Ectodermal cell (in vitro differentiated cells): Measurements from ENCODE around the gene KRTAP1-3.
"Not testable (repeated sequence)": the region's sequence is repeated elsewhere in the genome, so short reads cannot be mapped to it uniquely, and the experiment has no call there.

Experiments used
- H3K27ac ChIP-seq: 2 replicates; pipeline ENCODE4 v1.7.0; 2013; ENCODE audit warnings: mild to moderate bottlenecking, low read depth, low read length; ENCODE audit not compliant: insufficient read depth, poor library complexity, severe bottlenecking
- H3K27me3 ChIP-seq: 2 replicates; pipeline ENCODE4 v1.7.0; 2013; ENCODE audit warnings: mild to moderate bottlenecking, low read length; ENCODE audit not compliant: insufficient read depth, control insufficient read depth, poor library complexity, severe bottlenecking
- H3K36me3 ChIP-seq: one replicate; pipeline ENCODE4 v1.7.0; 2013; ENCODE audit warnings: low read length; ENCODE audit not compliant: control insufficient read depth, insufficient read depth
- H3K4me1 ChIP-seq: one replicate; pipeline ENCODE4 v1.7.0; 2013; ENCODE audit warnings: low read length; ENCODE audit not compliant: control insufficient read depth, insufficient read depth
- H3K4me3 ChIP-seq: 2 replicates; pipeline ENCODE4 v1.7.0; 2013; ENCODE audit warnings: low read depth, low read length, control low read depth; ENCODE audit not compliant: insufficient read depth
- H3K9me3 ChIP-seq: 2 replicates; pipeline ENCODE4 v1.7.0; 2013; ENCODE audit warnings: mild to moderate bottlenecking, low read length, moderate library complexity; ENCODE audit not compliant: control insufficient read depth
- WGBS, 2 experiments: methylation state at CpG; one replicate each; pipeline ENCODE4 v1.1.7; 2013; ENCODE audit warnings: missing lambda C conversion rate in 2 of 2; 5-methylcytosine and 5-hydroxymethylcytosine counted together

KRTAP1-3 gene

GRCh38 chr17:41012326-41013120, 22.2 kb downstream of the KRTAP1-3 start:
- no peak overlapping the region for H3K27ac ChIP-seq
- H3K36me3 ChIP-seq = no peaks in the 10 kb centered on the region
- no peak overlapping the region for H3K4me3 ChIP-seq
- no peaks in the 10 kb centered on the region for H3K9me3 ChIP-seq
- H3K4me1 ChIP-seq = peaks cover 6% of the 10 kb centered on the region
- H3K27me3 ChIP-seq = no peaks in the 10 kb centered on the region
- WGBS, 2 experiments = 89 to 92% methylated on average over 6 of the region's 6 CpGs

- H3K9me3 ChIP-seq = no peaks in the 10 kb centered on the region
- no peaks in the 10 kb centered on the region for H3K27me3 ChIP-seq
- H3K36me3 ChIP-seq = no peaks in the 10 kb centered on the region
- no peak overlapping the region for H3K4me3 ChIP-seq
- no peak overlapping the region for H3K27ac ChIP-seq
- H3K4me1 ChIP-seq = peaks cover 6% of the 10 kb centered on the region
Measured at GRCh38 chr17:41010441-41010840, 24.2 kb downstream of the KRTAP1-3 start.

- H3K4me3 ChIP-seq = no peak overlapping the region
- H3K27ac ChIP-seq = peak overlapping the region; percentile 28
- no peaks in the 10 kb centered on the region for H3K9me3 ChIP-seq
- no peaks in the 10 kb centered on the region for H3K27me3 ChIP-seq
- WGBS, 2 experiments = 100% methylated on average over 1 of the region's 1 CpG; no CpG with 5 or more reads in 1 of the 2 experiments
- peaks cover 6% of the 10 kb centered on the region for H3K4me1 ChIP-seq
- no peaks in the 10 kb centered on the region for H3K36me3 ChIP-seq
Measured at GRCh38 chr17:41009936-41010335, 24.7 kb downstream of the KRTAP1-3 start.

GRCh38 chr17:41009301-41009760, 25.3 kb downstream of the KRTAP1-3 start:
- peaks cover 6% of the 10 kb centered on the region for H3K4me1 ChIP-seq
- H3K36me3 ChIP-seq = no peaks in the 10 kb centered on the region
- no peaks in the 10 kb centered on the region for H3K27me3 ChIP-seq
- 66 to 72% methylated on average over 4 of the region's 4 CpGs for WGBS, 2 experiments
- H3K9me3 ChIP-seq = no peaks in the 10 kb centered on the region
- H3K27ac ChIP-seq = no peak overlapping the region
- H3K4me3 ChIP-seq = no peak overlapping the region

- Histone ChIP-seq H3K9me3 (no peaks in the 10 kb centered on the region), H3K4me1 (peaks cover 6% of the 10 kb centered on the region), H3K27me3 (no peaks in the 10 kb centered on the region), H3K4me3 (no peak within 1 kb of the TSS), H3K36me3 (no peaks in the 10 kb centered on the region), H3K27ac (peak within 1 kb of the TSS; percentile 28)
- WGBS, 2 experiments = 91 to 95% methylated on average over 6 to 7 of the region's 8 CpGs
Measured at GRCh38 chr17:41008811-41009210, 25.9 kb downstream of the KRTAP1-3 start, which contains the start of gene KRTAP3-1. Gene KRTAP3-1 (minus strand): TSS chr17:41009128. CDS start chr17:41009074, 54 bp downstream.

- no peak overlapping the region for H3K4me3 ChIP-seq
- WGBS, 2 experiments = 94 to 98% methylated on average over 3 of the region's 3 CpGs
- peaks cover 6% of the 10 kb centered on the region for H3K4me1 ChIP-seq
Measured at GRCh38 chr17:41004397-41004796, 30.3 kb downstream of the KRTAP1-3 start.

GRCh38 chr17:41003926-41004325, 30.7 kb downstream of the KRTAP1-3 start:
- no peaks in the 10 kb centered on the region for H3K36me3 ChIP-seq
- H3K27ac ChIP-seq = no peak overlapping the region
- no peaks in the 10 kb centered on the region for H3K9me3 ChIP-seq
- no peak overlapping the region for H3K4me3 ChIP-seq
- WGBS, 2 experiments = 88 to 94% methylated on average over 4 of the region's 4 CpGs
- H3K4me1 ChIP-seq = peaks cover 4% of the 10 kb centered on the region
- H3K27me3 ChIP-seq = no peaks in the 10 kb centered on the region

More at GRCh38 chr17:41004397-41004796, 30.3 kb downstream of the KRTAP1-3 start:
- Histone ChIP-seq H3K36me3 (no peaks in the 10 kb centered on the region), H3K9me3 (no peaks in the 10 kb centered on the region), H3K27ac (no peak overlapping the region), H3K27me3 (no peaks in the 10 kb centered on the region)

- Histone ChIP-seq H3K4me3 (no peak overlapping the region), H3K36me3 (no peaks in the 10 kb centered on the region), H3K9me3 (no peaks in the 10 kb centered on the region), H3K27me3 (no peaks in the 10 kb centered on the region), H3K27ac (no peak overlapping the region), H3K4me1 (no peaks in the 10 kb centered on the region)
- 81 to 89% methylated on average over 4 to 5 of the region's 5 CpGs for WGBS, 2 experiments
Measured at GRCh38 chr17:41002814-41003213, 31.9 kb downstream of the KRTAP1-3 start.

- Histone ChIP-seq H3K9me3 (no peaks in the 10 kb centered on the region), H3K27me3 (no peaks in the 10 kb centered on the region), H3K4me1 (no peaks in the 10 kb centered on the region), H3K27ac (no peak overlapping the region), H3K4me3 (no peak overlapping the region), H3K36me3 (no peaks in the 10 kb centered on the region)
- WGBS, 2 experiments = 90 to 99% methylated on average over 4 of the region's 4 CpGs
Measured at GRCh38 chr17:41001795-41002194, 32.9 kb downstream of the KRTAP1-3 start.

- H3K9me3 ChIP-seq, H3K27me3 ChIP-seq, H3K4me1 ChIP-seq, H3K36me3 ChIP-seq, H3K4me3 ChIP-seq, H3K27ac ChIP-seq: not testable (repeated sequence)
- WGBS, 2 experiments = 94 to 97% methylated on average over 5 to 6 of the region's 6 CpGs
Measured at GRCh38 chr17:40999563-40999962, 35.1 kb downstream of the KRTAP1-3 start, which contains the start of gene KRTAP3-2. Gene KRTAP3-2 (minus strand): TSS chr17:40999906. CDS start chr17:40999853, 53 bp downstream.
